A549 (cell line): ENCODE measurements around the gene PANK2. TPM values are rescaled to one million over a fixed set of nuclear protein-coding genes. Genes with fewer than 3 reads are reported as not detected.
"Not testable (repeated sequence)": the region's sequence is repeated elsewhere in the genome, so short reads cannot be mapped to it uniquely, and the experiment has no call there.

Experiments used
- ATAC-seq, 2 experiments: fragments of 200-7000 bp in 1 of 2; fragments of >200 bp in 1 of 2; cut with Nextera tagmentation in 1 of 2; cut with Tn5 transposase in 1 of 2; 3 replicates each; pipeline versions ENCODE4 v1.8.0 to v1.9.1; 2018 to 2020; ENCODE audit warnings: mild to moderate bottlenecking in 1 of 2, moderate library complexity in 1 of 2
- CTCF ChIA-PET: fragments of 300-600 bp; sonication (Branson Sonifier 250); formaldehyde crosslinking; extraction: SDS; loops from one replicate; lab custom pipeline; 2021; ENCODE audit warnings: antibody characterized with exemption, inconsistent platforms; lab: Yijun Ruan, JAX
- POLR2A ChIA-PET: fragments of 350-600 bp; formaldehyde crosslinking; extraction: SDS; loops from one replicate; lab custom pipeline; 2021; ENCODE audit warnings: antibody characterized with exemption, inconsistent platforms; lab: Yijun Ruan, JAX
- DNase-seq, 2 experiments: peaks; one replicate each; pipeline versions ENCODE4 v3.0.0 to v3.0.0-alpha.2; 2011 to 2016; ENCODE audit warnings: low read depth in 1 of 2, low spot score in 1 of 2
- FAIRE-seq: peaks from 2 replicates; lab custom pipeline; 2011; peaks lifted over from hg19 to GRCh38; lab: Jason Lieb, UNC
- H3K27ac ChIP-seq, 2 experiments: fragments of >200 bp; sonication (Bioruptor Twin); formaldehyde crosslinking; 3 replicates each; pipeline ENCODE4 v1.5.1; 2016 to 2017
- H3K4me1 ChIP-seq: fragments of >200 bp; sonication (Bioruptor Twin); formaldehyde crosslinking; 3 replicates; pipeline ENCODE4 v1.6.1; 2016
- H3K4me2 ChIP-seq: fragments of >200 bp; sonication (Bioruptor Twin); formaldehyde crosslinking; 3 replicates; pipeline ENCODE4 v1.6.1; 2016
- H3K4me3 ChIP-seq: fragments of >200 bp; sonication (Bioruptor Twin); formaldehyde crosslinking; 3 replicates; pipeline ENCODE4 v1.5.1; 2016
- H3K9me3 ChIP-seq: fragments of >200 bp; sonication (Bioruptor Twin); formaldehyde crosslinking; 3 replicates; pipeline ENCODE4 v1.6.1; 2016
- BCL3 ChIP-seq: fragments of >200 bp; sonication (Bioruptor Twin); formaldehyde crosslinking; IDR thresholded peaks from 3 replicates; pipeline ENCODE4 v1.6.1; 2016
- BHLHE40 ChIP-seq: IDR thresholded peaks from 2 replicates; pipeline ENCODE4 v1.6.1; 2012; ENCODE audit warnings: low read depth, low read length, inconsistent platforms
- CBX8 ChIP-seq: fragments of 200-600 bp; sonication (generic); IDR thresholded peaks from 2 replicates; pipeline ENCODE4 v1.6.1; 2016
- E2F6 ChIP-seq: IDR thresholded peaks from 2 replicates; pipeline ENCODE4 v1.6.1; 2012; ENCODE audit warnings: low read depth, borderline replicate concordance
- EHF ChIP-seq: fragments of 250-450 bp; sonication (Bioruptor Pico); IDR thresholded peaks from 2 replicates; pipeline ENCODE4 v1.5.0; 2020; ENCODE audit warnings: mild to moderate bottlenecking
- EHMT2 ChIP-seq: fragments of 200-600 bp; sonication (generic); IDR thresholded peaks from 2 replicates; pipeline ENCODE4 v1.6.1; 2016; ENCODE audit warnings: antibody characterized with exemption, low read depth, mild to moderate bottlenecking, moderate library complexity
- EP300 ChIP-seq, 2 experiments: fragments of >200 bp; sonication (Bioruptor Twin); formaldehyde crosslinking; IDR thresholded peaks; 2 replicates in 1 of 2; 3 replicates in 1 of 2; pipeline ENCODE4 v1.6.1; 2016 to 2017
- ESRRA ChIP-seq: fragments of 150-350 bp; IDR thresholded peaks from 2 replicates; pipeline ENCODE4 v1.6.1; 2014; ENCODE audit warnings: mild to moderate bottlenecking, low read length, borderline replicate concordance
- FOSB ChIP-seq: fragments of 250-450 bp; sonication (Bioruptor Pico); IDR thresholded peaks from 2 replicates; pipeline ENCODE4 v1.5.0; 2020; ENCODE audit warnings: mild to moderate bottlenecking, moderate library complexity
- HMGXB4 ChIP-seq: fragments of 250-450 bp; sonication (Bioruptor Pico); IDR thresholded peaks from 2 replicates; pipeline ENCODE4 v1.5.0; 2021; ENCODE audit warnings: mild to moderate bottlenecking, moderate library complexity, borderline replicate concordance
- HOXB13 ChIP-seq: fragments of 250-450 bp; sonication (Bioruptor Pico); IDR thresholded peaks from 2 replicates; pipeline ENCODE4 v1.5.0; 2020; ENCODE audit warnings: low read depth, mild to moderate bottlenecking, moderate library complexity
- HOXB5 ChIP-seq: fragments of 250-450 bp; sonication (Bioruptor Pico); IDR thresholded peaks from 2 replicates; pipeline ENCODE4 v1.5.0; 2020; ENCODE audit warnings: mild to moderate bottlenecking, moderate library complexity
- JUN ChIP-seq, 2 experiments: fragments of >200 bp; sonication (Bioruptor Twin); formaldehyde crosslinking; IDR thresholded peaks; 2 replicates in 1 of 2; 3 replicates in 1 of 2; pipeline ENCODE4 v1.6.1; 2016 to 2017
- KDM1A ChIP-seq: fragments of 200-600 bp; sonication (generic); IDR thresholded peaks from 2 replicates; pipeline ENCODE4 v1.6.1; 2016; ENCODE audit warnings: low read depth, mild to moderate bottlenecking
- KDM5A ChIP-seq: fragments of 200-600 bp; sonication (generic); IDR thresholded peaks from 2 replicates; pipeline ENCODE4 v1.6.1; 2016; ENCODE audit warnings: antibody characterized with exemption, mild to moderate bottlenecking
- MAFK ChIP-seq: fragments of 450-650 bp; IDR thresholded peaks from 2 replicates; pipeline ENCODE4 v1.6.1; 2014; ENCODE audit not compliant: partially characterized antibody
- MAX ChIP-seq: IDR thresholded peaks from 2 replicates; pipeline ENCODE4 v1.6.1; 2012
- MAZ ChIP-seq: fragments of 150-350 bp; IDR thresholded peaks from 2 replicates; pipeline ENCODE4 v1.6.1; 2014; ENCODE audit warnings: antibody characterized with exemption, low read depth, low read length, borderline replicate concordance
- MYC ChIP-seq: IDR thresholded peaks from 2 replicates; pipeline ENCODE4 v1.6.1; 2012; ENCODE audit warnings: mild to moderate bottlenecking, inconsistent platforms, low read length, improper control_type of control experiment, borderline replicate concordance
- PHF8 ChIP-seq: fragments of 200-600 bp; sonication (generic); IDR thresholded peaks from 2 replicates; pipeline ENCODE4 v1.6.1; 2016; ENCODE audit warnings: low read depth, mild to moderate bottlenecking, antibody characterized with exemption, moderate library complexity, borderline replicate concordance
- POLR2AphosphoS2 ChIP-seq: conservative IDR thresholded peaks from 2 replicates; pipeline ENCODE4 v1.6.1; 2012; ENCODE audit warnings: low read length, improper control_type of control experiment, inconsistent platforms
- RNF2 ChIP-seq: fragments of 200-600 bp; sonication (generic); IDR thresholded peaks from 2 replicates; pipeline ENCODE4 v1.6.1; 2016; ENCODE audit warnings: low read depth, mild to moderate bottlenecking, antibody characterized with exemption, moderate library complexity, borderline replicate concordance
- SMC3 ChIP-seq: fragments of >200 bp; sonication (Bioruptor Twin); formaldehyde crosslinking; IDR thresholded peaks from 3 replicates; pipeline ENCODE4 v1.6.1; 2018; ENCODE audit warnings: inconsistent platforms
- TFCP2L1 ChIP-seq: fragments of 250-450 bp; sonication (Bioruptor Pico); IDR thresholded peaks from 2 replicates; pipeline ENCODE4 v1.5.0; 2021; ENCODE audit warnings: mild to moderate bottlenecking
- USF2 ChIP-seq: fragments of 450-650 bp; IDR thresholded peaks from 2 replicates; pipeline ENCODE4 v1.6.1; 2014; ENCODE audit warnings: antibody characterized with exemption
- ZFP36 ChIP-seq: fragments of 450-650 bp; IDR thresholded peaks from 2 replicates; pipeline ENCODE4 v1.6.1; 2014; ENCODE audit warnings: borderline replicate concordance; ENCODE audit not compliant: partially characterized antibody
- WGBS: methylation state at CpG from one replicate; pipeline ENCODE4 v1.1.6; 2017; ENCODE audit errors: missing lambda C conversion rate; 5-methylcytosine and 5-hydroxymethylcytosine counted together
- polyA plus RNA-seq, 4 experiments: library from polyadenylated mRNA; depleted of rRNA in 3 of 4; stranded (reverse); fragments of >200 nt; fragmentation: RNase III in 1 of 4; extraction: RNeasy Plus Mini Kit Qiagen cat#74134 plus additional on column Dnase treatment in 1 of 4; gene quantifications; 2 replicates in 3 of 4; 3 replicates in 1 of 4; pipeline ENCODE4 v1.2.3, GENCODE V29; 2011 to 2017

Gene PANK2
- polyA plus RNA-seq, 2 of the 4 experiments (the other 2 are of a cell fraction) = 44.6 to 45.9 TPM

- TF ChIP-seq EP300 (IDR thresholded peaks at IDR 0.05) (0 out of 5 replicates have a peak, but pooled peaks of 1 of the 2 experiments have one; percentile 19), CBX8 (no peak), FOSB (no peak), HMGXB4 (CRISPR knock-in tag) (no peak; the same call in 1 of the 2 replicates), RNF2 (no peak), HOXB13 (no peak), POLR2AphosphoS2 (peak; percentile 83; the same call in 1 of the 2 replicates), ESRRA (no peak), USF2 (no peak), TFCP2L1 (CRISPR knock-in tag) (peak; percentile 64; the same call in 1 of the 2 replicates), JUN (IDR thresholded peaks at IDR 0.05) (peak; percentile 81 to 92), EHMT2 (no peak), EHF (no peak), ZFP36 (no peak), BCL3 (peak; percentile 59; the same call in 2 of the 3 replicates), KDM1A (no peak), SMC3 (no peak), MAFK (no peak), MYC (peak; percentile 68), MAZ (peak; percentile 13), HOXB5 (CRISPR knock-in tag) (no peak), BHLHE40 (no peak), E2F6 (0 out of 2 replicates have a peak, but pooled peaks have one; percentile 28), MAX (peak; percentile 84), PHF8 (peak; percentile 81), KDM5A (peak; percentile 70; the same call in 1 of the 2 replicates)
Observed at GRCh38 chr20:3888622-3889488, at the start of gene PANK2 (continued).

GRCh38 chr20:3840201-3840600 lies 49.0 kb upstream of the PANK2 start:
- ATAC-seq, DNase-seq, POLR2A ChIA-PET, H3K4me3 ChIP-seq, H3K9me3 ChIP-seq, FAIRE-seq, H3K4me2 ChIP-seq: not testable (repeated sequence)
- Histone ChIP-seq H3K4me1 (peaks cover 16% of the 10 kb centered on the region), H3K27ac (0 out of 6 replicates have a peak overlapping the region, but pooled peaks of 1 of the 2 experiments have one; percentile 18)
- CTCF ChIA-PET = interaction anchor here (0.8 to 13.6 kb wide), 5 partner anchors 10 to 152 kb away, joined by 3 to 128 read pairs (median 5); partner anchors contain the start of gene AP5S1
- 60% methylated on average over 7 of the region's 7 CpGs for WGBS
